HepG2 (cell line): Measurements from ENCODE around the gene ALG8. TPM values are rescaled to one million over a fixed set of nuclear protein-coding genes. Genes with fewer than 3 reads are reported as not detected.

ENCODE experiments used
- ATAC-seq: fragments of 200-7000 bp; cut with Tn5 transposase; 3 replicates; pipeline ENCODE4 v1.9.1; 2020; ENCODE audit warnings: mild to moderate bottlenecking, moderate library complexity
- BruUV-seq: library from RNA; stranded (reverse); fragments of 400-500 nt; replicated peaks from 2 replicates; lab custom pipeline; 2021; lab: Mats Ljungman, UMichigan
- CTCF ChIA-PET: fragments of 300-600 bp; formaldehyde crosslinking; extraction: SDS; loops from one replicate; lab custom pipeline; 2021; ENCODE audit warnings: low total read pairs, inconsistent platforms, low intra/inter-chr PET ratio; lab: Yijun Ruan, JAX
- POLR2A ChIA-PET: fragments of 350-600 bp; sonication (Branson Sonifier 250); formaldehyde crosslinking; loops from one replicate; lab custom pipeline; 2020; ENCODE audit warnings: antibody characterized with exemption, inconsistent platforms; lab: Yijun Ruan, JAX
- DNase-seq: peaks from one replicate; pipeline ENCODE4 v3.0.0-alpha.2; 2015; ENCODE audit warnings: low spot score
- FAIRE-seq: peaks from 3 replicates; lab custom pipeline; 2011; peaks lifted over from hg19 to GRCh38; lab: Jason Lieb, UNC
- H2AFZ ChIP-seq: one replicate; pipeline ENCODE4 v1.6.1; 2011; ENCODE audit warnings: low read length, inconsistent platforms
- H3K27ac ChIP-seq: fragments of 300-600 bp; 3 replicates; pipeline ENCODE4 v1.8.0; 2011; ENCODE audit warnings: mixed run types, mild to moderate bottlenecking, mixed read lengths, low read length, inconsistent platforms; ENCODE audit not compliant: insufficient read depth; ENCODE audit errors: extremely low read length
- H3K27me3 ChIP-seq, 2 experiments: fragments of 200-600 bp in 1 of 2; 2 replicates in 1 of 2; 3 replicates in 1 of 2; pipeline versions ENCODE4 v1.6.0 to v1.8.0; 2011; ENCODE audit warnings: low read length in 2 of 2, mild to moderate bottlenecking in 2 of 2, moderate library complexity in 2 of 2, inconsistent platforms in 1 of 2; ENCODE audit not compliant: insufficient read depth in 2 of 2, control insufficient read depth in 1 of 2
- H3K36me3 ChIP-seq, 2 experiments: fragments of 200-600 bp in 1 of 2; replicated peaks in 1 of 2; 2 replicates in 1 of 2; 3 replicates in 1 of 2; pipeline versions ENCODE4 v1.5.1 to v1.8.0; 2011; ENCODE audit warnings: low read length in 2 of 2, inconsistent platforms in 1 of 2; ENCODE audit not compliant: insufficient read depth in 2 of 2, control insufficient read depth in 1 of 2
- H3K4me1 ChIP-seq: 2 replicates; pipeline ENCODE4 v1.5.1; 2012; ENCODE audit warnings: low read length, inconsistent platforms; ENCODE audit not compliant: insufficient read depth
- H3K4me2 ChIP-seq: 2 replicates; pipeline ENCODE4 v1.6.0; 2011; ENCODE audit warnings: low read depth, low read length, inconsistent platforms
- H3K4me3 ChIP-seq, 3 experiments: fragments of 200-600 bp in 1 of 3; sonication (generic), shearing (Covaris generic) in 1 of 3; replicated peaks in 1 of 3; 2 replicates each; pipeline ENCODE4 v1.5.1; 2011 to 2016; ENCODE audit warnings: low read length in 3 of 3, inconsistent platforms in 2 of 3, low read depth in 2 of 3, mild to moderate bottlenecking in 2 of 3, control low read depth in 1 of 3, mixed read lengths in 1 of 3; ENCODE audit not compliant: insufficient read depth in 1 of 3
- H3K79me2 ChIP-seq: one replicate; pipeline ENCODE4 v1.6.1; 2011; ENCODE audit warnings: low read length, inconsistent platforms; ENCODE audit not compliant: insufficient read depth
- H3K9ac ChIP-seq: 2 replicates; pipeline ENCODE4 v1.6.0; 2011; ENCODE audit warnings: mild to moderate bottlenecking, low read depth, low read length, inconsistent platforms; ENCODE audit not compliant: insufficient read depth
- H3K9me3 ChIP-seq: 2 replicates; pipeline ENCODE4 v1.5.1; 2012; ENCODE audit warnings: mild to moderate bottlenecking, low read length
- H4K20me1 ChIP-seq: 2 replicates; pipeline ENCODE4 v1.6.0; 2011; ENCODE audit warnings: inconsistent platforms, mild to moderate bottlenecking, low read length, moderate library complexity; ENCODE audit not compliant: insufficient read depth
- CBX1 ChIP-seq: IDR thresholded peaks from one replicate; pipeline ENCODE4 v1.6.1; 2016; ENCODE audit warnings: antibody characterized with exemption, low read depth
- CEBPG ChIP-seq: IDR thresholded peaks from 2 replicates; pipeline ENCODE4 v1.6.1; 2016
- CENPX ChIP-seq: sonication (generic); formaldehyde crosslinking; IDR thresholded peaks from 2 replicates; pipeline ENCODE4 v1.9.0; 2021; ENCODE audit warnings: mild to moderate bottlenecking, missing genetic modification reagents, moderate library complexity
- ELF3 ChIP-seq: IDR thresholded peaks from 2 replicates; pipeline ENCODE4 v1.6.1; 2016; ENCODE audit warnings: missing genetic modification reagents, missing compliant biosample characterization
- FIP1L1 ChIP-seq: fragments of 200-400 bp; formaldehyde crosslinking; IDR thresholded peaks from 2 replicates; pipeline ENCODE4 v1.6.1; 2018; ENCODE audit warnings: low read depth, mild to moderate bottlenecking, low read length, moderate library complexity, borderline replicate concordance; ENCODE audit not compliant: insufficient read depth
- GATA4 ChIP-seq: sonication (generic); IDR thresholded peaks from 2 replicates; pipeline ENCODE4 v1.6.1; 2016; ENCODE audit warnings: antibody characterized with exemption, low read depth, borderline replicate concordance
- HNRNPH1 ChIP-seq: fragments of 200-400 bp; formaldehyde crosslinking; optimal IDR thresholded peaks from 2 replicates; pipeline ENCODE3; 2017; ENCODE audit warnings: mild to moderate bottlenecking, low read depth, low read length
- KAT8 ChIP-seq: IDR thresholded peaks from 2 replicates; pipeline ENCODE4 v1.6.1; 2016; ENCODE audit warnings: missing genetic modification reagents, missing compliant biosample characterization
- MAFF ChIP-seq: IDR thresholded peaks from 2 replicates; pipeline ENCODE4 v1.6.1; 2011; ENCODE audit warnings: low read depth, low read length, improper control_type of control experiment
- SMYD3 ChIP-seq: sonication (generic); formaldehyde crosslinking; IDR thresholded peaks from 2 replicates; pipeline ENCODE4 v1.8.1; 2023; ENCODE audit warnings: mild to moderate bottlenecking, missing genetic modification reagents
- TEAD3 ChIP-seq: optimal IDR thresholded peaks from 2 replicates; pipeline ENCODE3; 2016; ENCODE audit warnings: borderline replicate concordance
- ZBTB8A ChIP-seq: sonication (generic); formaldehyde crosslinking; IDR thresholded peaks from 2 replicates; pipeline ENCODE4 v1.4.0; 2020; ENCODE audit warnings: mild to moderate bottlenecking, low read depth, missing genetic modification reagents, borderline replicate concordance
- ZKSCAN5 ChIP-seq: sonication (generic); formaldehyde crosslinking; IDR thresholded peaks from 2 replicates; pipeline ENCODE4 v1.5.1; 2020; ENCODE audit warnings: mild to moderate bottlenecking, missing genetic modification reagents
- ZNF317 ChIP-seq: sonication (generic); formaldehyde crosslinking; IDR thresholded peaks from 2 replicates; pipeline ENCODE4 v1.5.0; 2020; ENCODE audit warnings: mild to moderate bottlenecking, missing genetic modification reagents
- ZNF501 ChIP-seq: sonication (generic); formaldehyde crosslinking; IDR thresholded peaks from 2 replicates; pipeline ENCODE4 v1.5.1; 2020; ENCODE audit warnings: mild to moderate bottlenecking, moderate library complexity, missing genetic modification reagents
- ZNF772 ChIP-seq: sonication (generic); formaldehyde crosslinking; IDR thresholded peaks from 2 replicates; pipeline ENCODE4 v1.5.0; 2020; ENCODE audit warnings: mild to moderate bottlenecking, missing genetic modification reagents
- WGBS: methylation state at CpG from one replicate; pipeline ENCODE4 v1.1.6; 2017; ENCODE audit warnings: low lambda C conversion rate; 5-methylcytosine and 5-hydroxymethylcytosine counted together
- in situ Hi-C: cut with HindIII; loops from 2 replicates; pipeline ENCODE4 v1.10.0; 2017; ENCODE audit warnings: low pct_unique_long_range_greater_than_20kb; ENCODE audit not compliant: extremely low pct_ligation_motif_present
- intact Hi-C: fragments of 100-400 bp; cut with micrococcal nuclease; formaldehyde crosslinking; loops from one replicate; pipeline ENCODE4 v1.10.0; 2022; ENCODE audit not compliant: unreplicated experiment
- polyA plus RNA-seq, 8 experiments: library from polyadenylated mRNA; depleted of rRNA in 3 of 8; stranded (reverse) in 7 of 8; unstranded in 1 of 8; fragments of >200 nt; fragmentation: Illumina TruSeq in 4 of 8; extraction: Trizol in 4 of 8; gene quantifications; 2 replicates each; pipeline versions ENCODE4 v1.2.1 to v1.2.3, GENCODE V29; 2011 to 2016; ENCODE audit warnings: low read depth in 4 of 8, missing spikeins in 1 of 8, mixed read lengths in 1 of 8; ENCODE audit not compliant: insufficient read depth in 1 of 8
- total RNA-seq, 5 experiments: library from RNA; depleted of rRNA; stranded (reverse); fragments of >200 nt; fragmentation: Illumina TruSeq; extraction: Trizol; gene quantifications; 2 replicates each; pipeline ENCODE4 v1.2.3, GENCODE V29; 2016; ENCODE audit warnings: low read depth in 1 of 5
- TF ChIP-seq, protein P1 (sequence below): sonication (generic); formaldehyde crosslinking; IDR thresholded peaks from 2 replicates; pipeline ENCODE4 v1.5.1; 2020; ENCODE audit warnings: missing genetic modification reagents, mild to moderate bottlenecking, borderline replicate concordance
- TF ChIP-seq, protein P2 (sequence below): sonication (generic); formaldehyde crosslinking; IDR thresholded peaks from 2 replicates; pipeline ENCODE4 v1.5.0; 2020; ENCODE audit warnings: mild to moderate bottlenecking, missing genetic modification reagents
- TF ChIP-seq, protein P3 (sequence below): sonication (generic); IDR thresholded peaks from 2 replicates; pipeline ENCODE4 v1.6.1; 2016; ENCODE audit warnings: low read depth, borderline replicate concordance
- TF ChIP-seq, protein P4 (sequence below): sonication (generic); formaldehyde crosslinking; IDR thresholded peaks from 2 replicates; pipeline ENCODE4 v1.4.0; 2020; ENCODE audit warnings: missing genetic modification reagents

Gene ALG8
- total and polyA plus RNA-seq, 2 of the 13 experiments (the other 11 are each of a cell fraction or from before 2014, with no cell fraction given), result 75.8 to 88.0 TPM

DNA sequence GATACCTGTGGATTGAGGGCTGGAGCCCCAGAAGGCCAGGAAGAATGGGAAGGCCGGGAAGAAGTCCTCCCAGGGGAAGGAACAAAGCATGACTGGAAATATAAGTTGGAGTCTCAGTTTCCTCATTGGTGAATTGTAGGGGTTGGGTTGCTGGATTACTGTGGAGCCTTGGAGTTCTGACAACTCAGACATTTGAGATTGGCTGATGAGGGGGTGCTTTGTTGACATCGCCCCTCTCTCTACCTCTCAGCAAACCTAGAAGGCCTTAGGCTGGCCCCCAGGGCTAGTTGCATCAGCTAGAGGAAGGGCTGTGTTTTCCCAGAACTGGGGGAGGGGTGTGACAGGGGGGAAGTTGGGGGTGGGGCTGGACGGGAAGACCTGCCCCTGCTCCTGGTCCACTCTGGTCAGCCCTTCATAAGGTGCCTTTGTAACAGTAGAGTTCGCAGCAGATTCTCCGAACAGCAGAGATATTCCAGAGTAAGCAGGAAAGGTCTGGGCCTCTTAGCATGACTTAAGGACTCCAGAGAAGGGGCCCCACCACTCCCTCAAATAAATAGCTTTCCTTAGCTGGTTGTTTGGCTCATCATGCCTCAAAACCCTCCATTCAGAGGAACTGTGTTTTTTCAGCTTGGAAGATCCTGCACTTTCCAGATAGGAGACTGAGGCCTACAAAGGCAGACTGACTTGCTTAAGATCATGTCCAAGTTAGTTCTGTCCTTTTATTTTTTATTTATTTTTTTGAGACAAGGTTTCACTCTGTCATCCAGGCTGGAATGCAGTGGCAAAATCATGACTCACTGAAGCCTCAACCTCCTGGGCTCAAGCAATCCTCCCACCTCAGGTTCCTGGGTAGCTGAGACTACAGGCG, 88.2 kb downstream of the ALG8 start:
- intact Hi-C loops (no loop called here), in situ Hi-C loops (no loop called here)
- peak overlapping the region in 2 of 3 experiments; percentile 7 to 46; a peak in 2 of 6 replicates for H3K4me3 ChIP-seq
- H3K9ac ChIP-seq, result peak overlapping the region; percentile 60
- H3K27me3 ChIP-seq, result no peaks in the 10 kb centered on the region
- peak overlapping the region; percentile 79 for H3K4me2 ChIP-seq
- ATAC-seq, result peak; percentile 41
- H2AFZ ChIP-seq, result no peak overlapping the region
- no peaks in the 10 kb centered on the region for H3K9me3 ChIP-seq
- no peaks in the 10 kb centered on the region for H4K20me1 ChIP-seq
- no peaks in the 10 kb centered on the region for H3K79me2 ChIP-seq
- peaks cover 70% of the 10 kb centered on the region for H3K4me1 ChIP-seq
- peak; percentile 65 for DNase-seq
- peak overlapping the region; percentile 78 for H3K27ac ChIP-seq
- peak; percentile 43 for FAIRE-seq
- ChIA-PET CTCF (no interaction called here), POLR2A (interaction anchor here (0.5 to 4.5 kb wide), 14 partner anchors 10 to 524 kb away, joined by 3 to 23 read pairs (median 4); partner anchors contain the start of genes ALG8, INTS4, NARS2 and NDUFC2)
- WGBS, result 61% methylated on average over 4 of the region's 6 CpGs
- BruUV-seq, result TSS peak; percentile 92
- H3K36me3 ChIP-seq, result no peaks in the 10 kb centered on the region
- TF ChIP-seq CEBPG (CRISPR knock-in tag) (peak; percentile 94), MAFF (no peak), CBX1 (no peak), GATA4 (no peak; the same call in 1 of the 2 replicates), ZBTB8A (CRISPR knock-in tag) (no peak), KAT8 (CRISPR knock-in tag) (peak; percentile 66; the same call in 1 of the 2 replicates), ELF3 (CRISPR knock-in tag) (peak; percentile 59), SMYD3 (CRISPR knock-in tag) (no peak), ZNF317 (CRISPR knock-in tag) (0 out of 2 replicates have a peak, but pooled peaks have one; percentile 28), CENPX (CRISPR knock-in tag) (no peak), ZNF501 (CRISPR knock-in tag) (0 out of 2 replicates have a peak, but pooled peaks have one; percentile 37), HNRNPH1 (no peak), TEAD3 (CRISPR knock-in tag) (peak; percentile 28), ZKSCAN5 (CRISPR knock-in tag) (no peak), FIP1L1 (no peak), ZNF772 (CRISPR knock-in tag) (no peak)
- TF ChIP-seq, protein P1, sequence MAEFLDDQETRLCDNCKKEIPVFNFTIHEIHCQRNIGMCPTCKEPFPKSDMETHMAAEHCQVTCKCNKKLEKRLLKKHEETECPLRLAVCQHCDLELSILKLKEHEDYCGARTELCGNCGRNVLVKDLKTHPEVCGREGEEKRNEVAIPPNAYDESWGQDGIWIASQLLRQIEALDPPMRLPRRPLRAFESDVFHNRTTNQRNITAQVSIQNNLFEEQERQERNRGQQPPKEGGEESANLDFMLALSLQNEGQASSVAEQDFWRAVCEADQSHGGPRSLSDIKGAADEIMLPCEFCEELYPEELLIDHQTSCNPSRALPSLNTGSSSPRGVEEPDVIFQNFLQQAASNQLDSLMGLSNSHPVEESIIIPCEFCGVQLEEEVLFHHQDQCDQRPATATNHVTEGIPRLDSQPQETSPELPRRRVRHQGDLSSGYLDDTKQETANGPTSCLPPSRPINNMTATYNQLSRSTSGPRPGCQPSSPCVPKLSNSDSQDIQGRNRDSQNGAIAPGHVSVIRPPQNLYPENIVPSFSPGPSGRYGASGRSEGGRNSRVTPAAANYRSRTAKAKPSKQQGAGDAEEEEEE (CRISPR knock-in tag), result no peak
- TF ChIP-seq, protein P2, sequence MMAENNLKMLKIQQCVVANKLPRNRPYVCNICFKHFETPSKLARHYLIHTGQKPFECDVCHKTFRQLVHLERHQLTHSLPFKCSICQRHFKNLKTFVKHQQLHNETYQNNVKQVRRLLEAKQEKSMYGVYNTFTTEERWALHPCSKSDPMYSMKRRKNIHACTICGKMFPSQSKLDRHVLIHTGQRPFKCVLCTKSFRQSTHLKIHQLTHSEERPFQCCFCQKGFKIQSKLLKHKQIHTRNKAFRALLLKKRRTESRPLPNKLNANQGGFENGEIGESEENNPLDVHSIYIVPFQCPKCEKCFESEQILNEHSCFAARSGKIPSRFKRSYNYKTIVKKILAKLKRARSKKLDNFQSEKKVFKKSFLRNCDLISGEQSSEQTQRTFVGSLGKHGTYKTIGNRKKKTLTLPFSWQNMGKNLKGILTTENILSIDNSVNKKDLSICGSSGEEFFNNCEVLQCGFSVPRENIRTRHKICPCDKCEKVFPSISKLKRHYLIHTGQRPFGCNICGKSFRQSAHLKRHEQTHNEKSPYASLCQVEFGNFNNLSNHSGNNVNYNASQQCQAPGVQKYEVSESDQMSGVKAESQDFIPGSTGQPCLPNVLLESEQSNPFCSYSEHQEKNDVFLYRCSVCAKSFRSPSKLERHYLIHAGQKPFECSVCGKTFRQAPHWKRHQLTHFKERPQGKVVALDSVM, result no peak
- TF ChIP-seq, protein P3, sequence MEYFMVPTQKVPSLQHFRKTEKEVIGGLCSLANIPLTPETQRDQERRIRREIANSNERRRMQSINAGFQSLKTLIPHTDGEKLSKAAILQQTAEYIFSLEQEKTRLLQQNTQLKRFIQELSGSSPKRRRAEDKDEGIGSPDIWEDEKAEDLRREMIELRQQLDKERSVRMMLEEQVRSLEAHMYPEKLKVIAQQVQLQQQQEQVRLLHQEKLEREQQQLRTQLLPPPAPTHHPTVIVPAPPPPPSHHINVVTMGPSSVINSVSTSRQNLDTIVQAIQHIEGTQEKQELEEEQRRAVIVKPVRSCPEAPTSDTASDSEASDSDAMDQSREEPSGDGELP, result no peak
- TF ChIP-seq, protein P4, sequence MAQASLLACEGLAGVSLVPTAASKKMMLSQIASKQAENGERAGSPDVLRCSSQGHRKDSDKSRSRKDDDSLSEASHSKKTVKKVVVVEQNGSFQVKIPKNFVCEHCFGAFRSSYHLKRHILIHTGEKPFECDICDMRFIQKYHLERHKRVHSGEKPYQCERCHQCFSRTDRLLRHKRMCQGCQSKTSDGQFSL (CRISPR knock-in tag), result no peak
